GM12892 (cell line): Measurements from ENCODE around the gene CABCOCO1.

Experiments used
- POLR2A ChIP-seq: IDR thresholded peaks from 2 replicates; pipeline ENCODE4 v1.6.1; 2011; ENCODE audit warnings: low read depth, low read length, control low read depth
- POLR2AphosphoS5 ChIP-seq: IDR thresholded peaks from 2 replicates; pipeline ENCODE4 v1.6.1; 2011; ENCODE audit warnings: low read depth, low read length, control low read depth
- TAF1 ChIP-seq: IDR thresholded peaks from 2 replicates; pipeline ENCODE4 v1.6.1; 2011; ENCODE audit warnings: low read depth, mild to moderate bottlenecking, control low read depth, low read length, borderline replicate concordance

GRCh38 chr10:61730671-61731070, 67.9 kb downstream of the CABCOCO1 start:
- no peak for TF ChIP-seq TAF1
- no peak for TF ChIP-seq POLR2A
- TF ChIP-seq POLR2AphosphoS5, result no peak
